GM21447 (cell line): ENCODE data around the gene KXD1.

Experiments used
- ATAC-seq: cut with Tn5 transposase; IDR thresholded peaks from one replicate; pipeline ENCODE4 v1.9.1; 2021; ENCODE audit not compliant: unreplicated experiment

KXD1 gene

GRCh38 chr19:18612051-18612771 lies 54.5 kb downstream of the KXD1 start:
- ATAC-seq = no peak

DNA sequence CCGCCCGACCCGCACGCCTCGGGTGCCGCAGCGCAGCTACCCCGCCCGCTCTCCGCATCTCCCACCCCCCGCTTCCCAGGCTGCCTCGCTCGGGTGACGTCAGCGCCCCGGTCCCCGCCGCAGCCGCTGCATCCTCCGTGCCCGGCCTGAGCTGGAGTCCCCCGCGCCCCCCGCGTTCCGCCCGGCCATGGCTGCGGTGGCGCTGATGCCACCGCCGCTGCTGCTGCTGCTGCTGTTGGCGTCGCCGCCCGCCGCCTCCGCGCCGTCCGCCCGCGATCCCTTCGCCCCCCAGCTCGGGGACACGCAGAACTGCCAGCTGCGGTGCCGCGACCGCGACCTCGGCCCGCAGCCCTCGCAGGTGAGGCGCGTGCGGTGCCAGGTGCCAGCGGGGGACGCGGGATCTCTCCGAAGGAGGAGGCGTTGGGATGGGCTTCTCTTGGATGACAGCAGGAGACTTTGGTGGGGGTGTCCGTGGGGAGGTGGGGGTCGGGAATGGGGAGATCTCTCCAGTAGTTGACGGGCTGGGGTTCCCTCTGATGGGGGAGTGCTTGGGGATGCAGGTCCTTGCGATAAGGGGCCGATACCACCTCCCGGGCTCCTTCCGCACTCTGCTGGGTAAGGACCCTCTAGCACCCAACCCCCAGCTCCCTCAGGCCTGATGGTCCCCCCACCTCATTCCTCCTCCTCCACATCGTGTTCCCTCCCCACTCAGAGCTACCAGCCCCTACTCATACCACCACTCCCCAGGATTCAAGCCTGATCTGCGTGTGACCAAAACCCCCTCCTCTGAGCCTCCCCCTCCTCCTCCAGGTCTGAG lies 55.3 kb downstream of the KXD1 start, which contains the start of gene TMEM59L:
Gene TMEM59L, plus strand, starts transcription at position 99 of the 817 bp plus-strand sequence. Its CDS starts 89 bp downstream, at position 188.
- no peak for ATAC-seq

- ATAC-seq = no peak
These were observed 56.0 kb downstream of the KXD1 start for GRCh38 chr19:18613589-18614234.

- ATAC-seq = no peak
These were observed 58.4 kb downstream of the KXD1 start for GRCh38 chr19:18616023-18616422.

GRCh38 chr19:18617562-18617961 lies 59.9 kb downstream of the KXD1 start:
- no peak for ATAC-seq

DNA sequence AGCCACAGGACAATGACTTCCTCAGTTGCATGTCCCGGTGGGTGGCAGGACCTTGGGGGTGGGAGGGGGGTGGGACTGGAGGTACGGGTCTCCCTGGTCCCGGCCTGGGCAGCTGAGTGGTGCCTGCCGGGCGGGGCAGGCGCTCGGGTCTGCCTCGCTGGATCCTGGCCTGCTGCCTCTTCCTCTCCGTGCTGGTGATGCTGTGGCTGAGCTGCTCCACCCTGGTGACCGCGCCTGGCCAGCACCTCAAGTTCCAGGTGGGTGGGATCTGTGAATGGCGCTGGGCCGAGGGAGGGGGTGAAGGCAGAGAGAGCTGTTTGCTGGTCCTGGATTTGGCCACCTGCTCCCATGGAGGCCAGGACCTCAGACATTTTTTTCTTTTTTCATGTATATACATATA lies 60.6 kb downstream of the KXD1 start:
- no peak for ATAC-seq
